ENCODE results near the gene ASPSCR1. TPM values are rescaled to one million over a fixed set of nuclear protein-coding genes. Genes with fewer than 3 reads are reported as not detected.

The ASPSCR1 gene
- total RNA-seq, 1 experiment from 2014 or later = 37.7 TPM

DNA sequence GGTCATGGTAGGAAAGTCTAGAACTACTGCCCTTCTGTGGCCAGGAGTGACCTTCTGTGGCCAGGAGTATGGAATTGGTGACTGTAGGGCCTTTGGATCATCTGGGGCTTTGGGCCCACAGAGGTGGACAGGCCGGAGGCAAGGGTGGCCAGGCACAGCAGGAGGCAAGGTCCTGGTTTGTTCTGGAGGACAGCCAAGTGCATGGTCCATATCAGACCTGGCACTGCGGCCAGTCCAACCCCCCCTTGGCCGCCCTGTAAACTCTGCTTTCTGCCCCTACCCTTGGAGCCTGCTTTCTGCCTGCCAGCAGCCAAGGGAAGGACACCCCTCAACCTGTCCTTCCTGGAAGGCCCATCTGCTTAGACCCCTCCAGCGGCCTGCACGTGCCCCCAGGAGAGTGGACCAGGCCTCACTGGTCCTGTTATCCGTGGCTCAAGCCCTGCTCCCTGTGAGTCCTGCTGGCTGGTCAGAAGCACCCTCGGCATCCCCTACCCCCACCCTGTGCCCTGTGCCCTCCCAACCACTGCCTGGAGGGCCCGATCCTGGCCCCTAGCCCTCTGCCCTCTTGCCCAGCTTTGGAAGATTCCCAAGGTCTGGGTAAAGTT, 62.4 kb downstream of the ASPSCR1 start:
- CTCF ChIA-PET = no interaction called here
- TF ChIP-seq CTCF (IDR thresholded peaks at IDR 0.05; ENCODE audit: unreplicated experiment) = no peak
- H3K36me3 Mint-ChIP-seq (ENCODE audit: insufficient read depth, unreplicated experiment) = peaks cover 23% of the 10 kb centered on the region
- H3K4me3 Mint-ChIP-seq (ENCODE audit: low read depth, unreplicated experiment) = no peak overlapping the region
- BruUV-seq (replicated peaks) = no TSS peak
- H3K27me3 Mint-ChIP-seq (ENCODE audit: unreplicated experiment) = no peaks in the 10 kb centered on the region
- intact Hi-C loops (cut with micrococcal nuclease; ENCODE audit: unreplicated experiment) = no loop called here
- no peak for DNase-seq
- no peaks in the 10 kb centered on the region for H3K9me3 Mint-ChIP-seq (ENCODE audit: low read depth, unreplicated experiment)
- peaks cover 7% of the 10 kb centered on the region for H3K4me1 Mint-ChIP-seq (ENCODE audit: low read depth, unreplicated experiment)
- no peak overlapping the region for H3K27ac Mint-ChIP-seq (ENCODE audit: unreplicated experiment)

GRCh38 chr17:82041144-82041814, 63.9 kb downstream of the ASPSCR1 start:
- Mint-ChIP-seq H3K9me3 (ENCODE audit: low read depth, unreplicated experiment) (no peaks in the 10 kb centered on the region), H3K4me3 (ENCODE audit: low read depth, unreplicated experiment) (no peak overlapping the region), H3K27me3 (ENCODE audit: unreplicated experiment) (no peaks in the 10 kb centered on the region), H3K27ac (ENCODE audit: unreplicated experiment) (no peak overlapping the region), H3K36me3 (ENCODE audit: insufficient read depth, unreplicated experiment) (peaks cover 17% of the 10 kb centered on the region), H3K4me1 (ENCODE audit: low read depth, unreplicated experiment) (peaks cover 7% of the 10 kb centered on the region)
- intact Hi-C loops (cut with micrococcal nuclease; ENCODE audit: unreplicated experiment) = no loop called here
- no peak for TF ChIP-seq CTCF (IDR thresholded peaks at IDR 0.05; ENCODE audit: unreplicated experiment)
- no peak for DNase-seq
- CTCF ChIA-PET = interaction anchor here (1.0 kb wide), 1 partner anchor 18 kb away, joined by 5 read pairs; the partner anchor contains the start of genes CENPX and LRRC45
- no TSS peak for BruUV-seq (replicated peaks)

- H3K4me1 Mint-ChIP-seq (ENCODE audit: low read depth, unreplicated experiment) = peaks cover 5% of the 10 kb centered on the region
- DNase-seq = no peak
- H3K36me3 Mint-ChIP-seq (ENCODE audit: insufficient read depth, unreplicated experiment) = peaks cover 14% of the 10 kb centered on the region
- BruUV-seq (replicated peaks) = no TSS peak
- H3K27me3 Mint-ChIP-seq (ENCODE audit: unreplicated experiment) = no peaks in the 10 kb centered on the region
- TF ChIP-seq CTCF (IDR thresholded peaks at IDR 0.05; ENCODE audit: unreplicated experiment) = no peak
- no peak overlapping the region for H3K27ac Mint-ChIP-seq (ENCODE audit: unreplicated experiment)
- intact Hi-C loops (cut with micrococcal nuclease; ENCODE audit: unreplicated experiment) = no loop called here
- no peak overlapping the region for H3K4me3 Mint-ChIP-seq (ENCODE audit: low read depth, unreplicated experiment)
- H3K9me3 Mint-ChIP-seq (ENCODE audit: low read depth, unreplicated experiment) = no peaks in the 10 kb centered on the region
- CTCF ChIA-PET = no interaction called here
Measured at GRCh38 chr17:82042649-82043048, 65.2 kb downstream of the ASPSCR1 start.

GRCh38 chr17:82043507-82043906, 66.1 kb downstream of the ASPSCR1 start:
- Mint-ChIP-seq H3K27me3 (ENCODE audit: unreplicated experiment) (no peaks in the 10 kb centered on the region), H3K4me1 (ENCODE audit: low read depth, unreplicated experiment) (no peaks in the 10 kb centered on the region), H3K27ac (ENCODE audit: unreplicated experiment) (no peak overlapping the region), H3K9me3 (ENCODE audit: low read depth, unreplicated experiment) (no peaks in the 10 kb centered on the region), H3K4me3 (ENCODE audit: low read depth, unreplicated experiment) (no peak overlapping the region), H3K36me3 (ENCODE audit: insufficient read depth, unreplicated experiment) (peaks cover 12% of the 10 kb centered on the region)
- DNase-seq = no peak
- no TSS peak for BruUV-seq (replicated peaks)
- CTCF ChIA-PET = no interaction called here
- intact Hi-C loops (cut with micrococcal nuclease; ENCODE audit: unreplicated experiment) = no loop called here
- no peak for TF ChIP-seq CTCF (IDR thresholded peaks at IDR 0.05; ENCODE audit: unreplicated experiment)

Data from Calu3 (cell line).